Mucosa of stomach (tissue), 1 donor: Measurements from ENCODE around the gene ARHGAP9.
"Not testable (repeated sequence)": the region's sequence is repeated elsewhere in the genome, so short reads cannot be mapped to it uniquely, and the experiment has no call there.

ENCODE experiments used
- H3K27me3 ChIP-seq: one replicate; pipeline ENCODE4 v1.7.0; 2013; ENCODE audit warnings: mild to moderate bottlenecking, low read length; ENCODE audit not compliant: control insufficient read depth, insufficient read depth
- H3K36me3 ChIP-seq: one replicate; pipeline ENCODE4 v1.7.0; 2013; ENCODE audit warnings: low read length; ENCODE audit not compliant: control insufficient read depth, insufficient read depth
- H3K4me1 ChIP-seq: one replicate; pipeline ENCODE4 v1.7.0; 2013; ENCODE audit warnings: mild to moderate bottlenecking, low read length; ENCODE audit not compliant: control insufficient read depth, insufficient read depth
- H3K4me3 ChIP-seq: one replicate; pipeline ENCODE4 v1.7.0; 2013; ENCODE audit warnings: low read length
- H3K9ac ChIP-seq: one replicate; pipeline ENCODE4 v1.7.0; 2013; ENCODE audit warnings: mild to moderate bottlenecking, low read length, moderate library complexity
- H3K9me3 ChIP-seq: one replicate; pipeline ENCODE4 v1.7.0; 2013; ENCODE audit warnings: mild to moderate bottlenecking, low read length, moderate library complexity; ENCODE audit not compliant: control insufficient read depth
- donor health status: Pancreatic carcinoma.

Gene ARHGAP9

GRCh38 chr12:57444744-57445143, 34.9 kb downstream of the ARHGAP9 start:
- H3K9ac ChIP-seq, result no peak overlapping the region
- no peaks in the 10 kb centered on the region for H3K9me3 ChIP-seq
- H3K4me1 ChIP-seq, result no peaks in the 10 kb centered on the region
- no peaks in the 10 kb centered on the region for H3K36me3 ChIP-seq
- H3K27me3 ChIP-seq, result no peaks in the 10 kb centered on the region
- no peak overlapping the region for H3K4me3 ChIP-seq

- not testable (repeated sequence) for H3K9ac ChIP-seq, H3K9me3 ChIP-seq, H3K4me3 ChIP-seq, H3K36me3 ChIP-seq, H3K4me1 ChIP-seq, H3K27me3 ChIP-seq
Measured at GRCh38 chr12:57444337-57444736, 35.3 kb downstream of the ARHGAP9 start.

- Histone ChIP-seq H3K4me3 (no peak overlapping the region), H3K9ac (no peak overlapping the region), H3K4me1 (no peaks in the 10 kb centered on the region), H3K36me3 (no peaks in the 10 kb centered on the region), H3K27me3 (no peaks in the 10 kb centered on the region), H3K9me3 (no peaks in the 10 kb centered on the region)
Measured at GRCh38 chr12:57441846-57442427, 37.7 kb downstream of the ARHGAP9 start.

- H3K9ac ChIP-seq, H3K9me3 ChIP-seq, H3K4me1 ChIP-seq, H3K36me3 ChIP-seq, H3K27me3 ChIP-seq, H3K4me3 ChIP-seq: not testable (repeated sequence)
Measured at GRCh38 chr12:57441393-57441792, 38.3 kb downstream of the ARHGAP9 start.

- H3K4me3 ChIP-seq, result no peak overlapping the region
- no peaks in the 10 kb centered on the region for H3K36me3 ChIP-seq
- H3K27me3 ChIP-seq, result no peaks in the 10 kb centered on the region
Measured at GRCh38 chr12:57439762-57440266, 39.9 kb downstream of the ARHGAP9 start.

GRCh38 chr12:57438400-57438799, 41.3 kb downstream of the ARHGAP9 start:
- Histone ChIP-seq H3K36me3 (no peaks in the 10 kb centered on the region), H3K27me3 (no peaks in the 10 kb centered on the region), H3K9ac (no peak overlapping the region)

More at GRCh38 chr12:57439762-57440266, 39.9 kb downstream of the ARHGAP9 start:
- no peaks in the 10 kb centered on the region for H3K4me1 ChIP-seq
- H3K9ac ChIP-seq, result no peak overlapping the region
- H3K9me3 ChIP-seq, result no peaks in the 10 kb centered on the region

GRCh38 chr12:57435293-57435692, 44.4 kb downstream of the ARHGAP9 start:
- Histone ChIP-seq H3K9ac (no peak overlapping the region), H3K9me3 (no peaks in the 10 kb centered on the region), H3K36me3 (no peaks in the 10 kb centered on the region), H3K4me1 (no peaks in the 10 kb centered on the region), H3K27me3 (no peaks in the 10 kb centered on the region), H3K4me3 (no peak overlapping the region)

More at GRCh38 chr12:57438400-57438799, 41.3 kb downstream of the ARHGAP9 start:
- Histone ChIP-seq H3K9me3 (no peaks in the 10 kb centered on the region), H3K4me3 (no peak overlapping the region), H3K4me1 (no peaks in the 10 kb centered on the region)

GRCh38 chr12:57434517-57435223, 45.0 kb downstream of the ARHGAP9 start, which contains the start of gene INHBC:
INHBC (plus strand) TSS chr12:57434784; CDS start chr12:57434887, 103 bp downstream.
- no peak within 1 kb of the TSS for H3K9ac ChIP-seq
- H3K27me3 ChIP-seq, result no peaks in the 10 kb centered on the region
- no peak within 1 kb of the TSS for H3K4me3 ChIP-seq
- H3K9me3 ChIP-seq, result no peaks in the 10 kb centered on the region
- H3K36me3 ChIP-seq, result no peaks in the 10 kb centered on the region
- H3K4me1 ChIP-seq, result peaks cover 4% of the 10 kb centered on the region

- no peaks in the 10 kb centered on the region for H3K9me3 ChIP-seq
Measured at GRCh38 chr12:57433370-57433769, 46.3 kb downstream of the ARHGAP9 start.

GRCh38 chr12:57431654-57432188, 47.9 kb downstream of the ARHGAP9 start:
- peak overlapping the region; percentile 84 for H3K9ac ChIP-seq
- no peaks in the 10 kb centered on the region for H3K9me3 ChIP-seq
- peak overlapping the region; percentile 71 for H3K4me3 ChIP-seq
- H3K36me3 ChIP-seq, result no peaks in the 10 kb centered on the region
- H3K27me3 ChIP-seq, result no peaks in the 10 kb centered on the region
- H3K4me1 ChIP-seq, result peaks cover 10% of the 10 kb centered on the region

More at GRCh38 chr12:57433370-57433769, 46.3 kb downstream of the ARHGAP9 start:
- peaks cover 10% of the 10 kb centered on the region for H3K4me1 ChIP-seq
- H3K9ac ChIP-seq, result no peak overlapping the region
- no peaks in the 10 kb centered on the region for H3K36me3 ChIP-seq
- H3K27me3 ChIP-seq, result no peaks in the 10 kb centered on the region
- no peak overlapping the region for H3K4me3 ChIP-seq

GRCh38 chr12:57430931-57431566, 48.6 kb downstream of the ARHGAP9 start, which contains the start of gene R3HDM2:
R3HDM2 (minus strand) TSS chr12:57431043; CDS start chr12:57310428, 120,615 bp downstream.
- H3K4me3 ChIP-seq, result peak within 1 kb of the TSS; percentile 71
- H3K9me3 ChIP-seq, result no peaks in the 10 kb centered on the region
- peak within 1 kb of the TSS; percentile 84 for H3K9ac ChIP-seq

More at GRCh38 chr12:57430931-57431566, 48.6 kb downstream of the ARHGAP9 start, which contains the start of gene R3HDM2:
- Histone ChIP-seq H3K36me3 (no peaks in the 10 kb centered on the region), H3K27me3 (no peaks in the 10 kb centered on the region), H3K4me1 (peaks cover 10% of the 10 kb centered on the region)
